Endothelial cell of umbilical vein (primary cell): ENCODE results near the gene ZFR. TPM values are rescaled to one million over a fixed set of nuclear protein-coding genes. Genes with fewer than 3 reads are reported as not detected.

Experiments used
- microRNA counts: library from miRNA; unstranded; fragments of <30 nt; microRNA quantifications from one replicate; lab custom pipeline; 2016
- microRNA-seq: library from miRNA; unstranded; fragments of <30 nt; microRNA quantifications from one replicate; pipeline ENCODE4 v1.2.0, GENCODE V29; 2021; ENCODE audit warnings: borderline number of aligned reads, borderline replicate concordance
- polyA plus RNA-seq, 4 experiments: library from polyadenylated mRNA; depleted of rRNA in 3 of 4; stranded (reverse) in 3 of 4; unstranded in 1 of 4; fragments of >200 nt; gene quantifications; 2 replicates each; pipeline versions ENCODE4 v1.2.1 to v1.2.3, GENCODE V29; 2011 to 2012; ENCODE audit warnings: missing spikeins in 1 of 4
- small RNA-seq: library from RNA; depleted of rRNA; stranded (forward); fragments of <200 nt; gene quantifications from one replicate; pipeline ENCODE3, GENCODE V24; 2012; ENCODE audit warnings: low replicate concordance, low read depth; ENCODE audit not compliant: insufficient read depth, insufficient read length
- total RNA-seq: library from RNA; stranded (reverse); gene quantifications from 2 replicates; pipeline ENCODE4 v1.2.3, GENCODE V29; 2021

ZFR gene
- total and polyA plus RNA-seq, 2 donors (not counting 3 experiments of a cell fraction or from before 2014, with no cell fraction given) = 60.1 to 79.4 TPM

MicroRNA genes within 50 kb of the gene (microRNA counts, 767-probe panel; counts per million panel counts)
- microRNA hsa-miR-579 (lab: Ali Mortazavi, UCI) = 723 counts per million, percentile 96 among the panel's probes with 10 or more counts

Small RNAs within 50 kb of the gene (microRNA-seq; reads per million reads assigned to microRNA genes)
- 5.0 reads per million, percentile 11 among the genes with 10 or more reads in this experiment for gene MIR579

Small RNAs within 50 kb of the gene (small RNA-seq; reads per million reads assigned to genes)
- gene MIR579 (not detected), gene RNU6-378P (not detected)

Other genes starting within 250 kb of the ZFR start
- 35.4 and 38.6 TPM in 2 replicates for gene MTMR12, start 131.8 kb downstream of the ZFR start, total RNA-seq
- gene MTMR12, start 131.8 kb downstream of the ZFR start, polyA plus RNA-seq = 16.2 and 18.2 TPM in 2 replicates
- 246 and 252 TPM in 2 replicates for gene SUB1, start 140.8 kb upstream of the ZFR start, total RNA-seq
- gene SUB1, start 140.8 kb upstream of the ZFR start, polyA plus RNA-seq = 43.1 and 60.1 TPM in 2 replicates